Neural cell (in vitro differentiated cells): ENCODE results near the gene WDR20. TPM values are rescaled to one million over a fixed set of nuclear protein-coding genes. Genes with fewer than 3 reads are reported as not detected.
"Not testable (repeated sequence)": the region's sequence is repeated elsewhere in the genome, so short reads cannot be mapped to it uniquely, and the experiment has no call there.

Experiments used
- H2AFZ ChIP-seq: fragments of 200-600, 300-800 bp; sonication (generic), shearing (Covaris generic); 2 replicates; pipeline ENCODE4 v1.6.0; 2014; ENCODE audit warnings: low read depth, mild to moderate bottlenecking, antibody characterized with exemption, low read length, moderate library complexity
- H3F3A ChIP-seq: fragments of 200-600 bp; shearing (Covaris generic); 2 replicates; pipeline ENCODE4 v1.6.1; 2016; ENCODE audit warnings: mild to moderate bottlenecking, moderate library complexity, mixed read lengths, antibody characterized with exemption, low read length; ENCODE audit not compliant: insufficient read depth, poor library complexity, severe bottlenecking
- H3K27ac ChIP-seq: fragments of 200-600, 300-800 bp; sonication (generic), shearing (Covaris generic); 2 replicates; pipeline ENCODE4 v1.5.1; 2014; ENCODE audit warnings: mild to moderate bottlenecking, low read length, moderate library complexity
- H3K27me3 ChIP-seq: fragments of 300-800, 200-600 bp; sonication (generic), shearing (Covaris generic); 2 replicates; pipeline ENCODE4 v1.6.0; 2014; ENCODE audit warnings: mild to moderate bottlenecking, low read depth, low read length, moderate library complexity; ENCODE audit not compliant: insufficient read depth
- H3K36me3 ChIP-seq: fragments of 300-800, 200-600 bp; sonication (generic), shearing (Covaris generic); 2 replicates; pipeline ENCODE4 v1.5.1; 2014; ENCODE audit warnings: mild to moderate bottlenecking, antibody characterized with exemption, low read length, moderate library complexity; ENCODE audit not compliant: insufficient read depth
- H3K4me2 ChIP-seq: fragments of 300-800, 200-600 bp; sonication (generic), shearing (Covaris generic); 2 replicates; pipeline ENCODE4 v1.6.0; 2014; ENCODE audit warnings: mild to moderate bottlenecking, low read length
- H3K4me3 ChIP-seq: fragments of 300-800, 200-600 bp; sonication (generic), shearing (Covaris generic); 2 replicates; pipeline ENCODE4 v1.5.1; 2014; ENCODE audit warnings: mild to moderate bottlenecking, low read length, moderate library complexity
- H3K79me2 ChIP-seq: fragments of 200-600 bp; shearing (Covaris generic); replicated peaks from 2 replicates; pipeline ENCODE4 v1.6.0; 2014; ENCODE audit warnings: mild to moderate bottlenecking, low read length, moderate library complexity; ENCODE audit not compliant: insufficient read depth
- H3K9ac ChIP-seq: fragments of 300-800, 200-600 bp; sonication (generic), shearing (Covaris generic); 2 replicates; pipeline ENCODE4 v1.6.1; 2016; ENCODE audit warnings: mild to moderate bottlenecking, low read length, mixed read lengths
- H3K9me2 ChIP-seq: fragments of 200-600 bp; shearing (Covaris generic); 2 replicates; pipeline ENCODE4 v1.6.1; 2016; ENCODE audit warnings: mild to moderate bottlenecking, low read length, mixed read lengths; ENCODE audit not compliant: insufficient read depth
- H3K9me3 ChIP-seq: fragments of 200-600, 300-800 bp; sonication (generic), shearing (Covaris generic); 2 replicates; pipeline ENCODE4 v1.6.1; 2016; ENCODE audit warnings: mild to moderate bottlenecking, mixed run types, low read length, moderate library complexity, mixed read lengths
- H4K20me1 ChIP-seq: fragments of 200-600 bp; shearing (Covaris generic); 2 replicates; pipeline ENCODE4 v1.6.1; 2016; ENCODE audit warnings: mild to moderate bottlenecking, mixed run types; ENCODE audit not compliant: insufficient read depth
- EP300 ChIP-seq: fragments of 450-650 bp; conservative IDR thresholded peaks from 2 replicates; pipeline ENCODE4 v1.6.1; 2014; ENCODE audit warnings: antibody characterized with exemption, mild to moderate bottlenecking, moderate library complexity; ENCODE audit not compliant: poor library complexity, severe bottlenecking
- EZH2 ChIP-seq: fragments of 200-600, 300-800 bp; shearing (Covaris generic), sonication (generic); IDR thresholded peaks from 2 replicates; pipeline ENCODE4 v1.6.1; 2014; ENCODE audit warnings: antibody characterized with exemption, low read length, borderline replicate concordance, mild to moderate bottlenecking; ENCODE audit not compliant: insufficient read depth, poor library complexity, severe bottlenecking
- MXI1 ChIP-seq: fragments of 450-650 bp; conservative IDR thresholded peaks from 2 replicates; pipeline ENCODE4 v1.6.1; 2014; ENCODE audit warnings: antibody characterized with exemption, mild to moderate bottlenecking; ENCODE audit not compliant: poor library complexity, severe bottlenecking
- POLR2AphosphoS5 ChIP-seq: IDR thresholded peaks from 2 replicates; pipeline ENCODE4 v1.6.1; 2012
- RAD21 ChIP-seq: fragments of 450-650 bp; conservative IDR thresholded peaks from 2 replicates; pipeline ENCODE4 v1.6.1; 2014; ENCODE audit warnings: antibody characterized with exemption, mild to moderate bottlenecking, moderate library complexity
- SMC3 ChIP-seq: fragments of 450-650 bp; conservative IDR thresholded peaks from 2 replicates; pipeline ENCODE4 v1.6.1; 2014; ENCODE audit warnings: antibody characterized with exemption, mild to moderate bottlenecking, moderate library complexity; ENCODE audit not compliant: poor library complexity
- TAF1 ChIP-seq: IDR thresholded peaks from 2 replicates; pipeline ENCODE4 v1.6.1; 2012; ENCODE audit warnings: low read depth
- polyA plus RNA-seq: library from polyadenylated mRNA; depleted of rRNA; stranded (reverse); fragments of >200 nt; gene quantifications from 2 replicates; pipeline ENCODE4 v1.2.3, GENCODE V29; 2014
- TF ChIP-seq, protein P1 (sequence below): IDR thresholded peaks from 2 replicates; pipeline ENCODE4 v1.6.1; 2012; ENCODE audit warnings: borderline replicate concordance
- TF ChIP-seq, protein P2 (sequence below): fragments of 450-650 bp; IDR thresholded peaks from 2 replicates; pipeline ENCODE4 v1.5.1; 2014; ENCODE audit warnings: antibody characterized with exemption, mild to moderate bottlenecking, moderate library complexity; ENCODE audit not compliant: poor library complexity, severe bottlenecking

WDR20 gene
- polyA plus RNA-seq, 1 donor from 2014 or later: 28.6 TPM

DNA sequence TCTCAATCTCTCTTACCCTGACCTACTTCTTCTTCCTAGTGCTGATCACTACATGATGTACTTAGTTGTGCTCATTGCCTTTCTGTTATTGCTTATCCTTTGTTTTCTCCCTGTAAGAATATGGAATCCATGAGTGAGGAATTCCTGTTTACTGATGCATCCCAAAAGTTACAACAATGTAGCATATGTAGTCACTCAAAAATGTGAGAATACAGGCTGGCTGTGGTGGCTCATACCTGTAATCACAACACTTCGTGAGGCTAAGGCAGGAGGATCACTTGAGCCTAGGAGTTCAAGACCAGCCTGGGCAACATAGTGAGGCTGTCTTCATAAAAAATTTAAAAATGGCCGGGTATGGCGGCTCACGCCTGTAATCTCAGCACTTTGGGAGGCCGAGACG is 8.0 kb upstream of the WDR20 start:
- H3K4me3 ChIP-seq: no peak overlapping the region
- no peak for TF ChIP-seq RAD21
- TF ChIP-seq, protein P1, sequence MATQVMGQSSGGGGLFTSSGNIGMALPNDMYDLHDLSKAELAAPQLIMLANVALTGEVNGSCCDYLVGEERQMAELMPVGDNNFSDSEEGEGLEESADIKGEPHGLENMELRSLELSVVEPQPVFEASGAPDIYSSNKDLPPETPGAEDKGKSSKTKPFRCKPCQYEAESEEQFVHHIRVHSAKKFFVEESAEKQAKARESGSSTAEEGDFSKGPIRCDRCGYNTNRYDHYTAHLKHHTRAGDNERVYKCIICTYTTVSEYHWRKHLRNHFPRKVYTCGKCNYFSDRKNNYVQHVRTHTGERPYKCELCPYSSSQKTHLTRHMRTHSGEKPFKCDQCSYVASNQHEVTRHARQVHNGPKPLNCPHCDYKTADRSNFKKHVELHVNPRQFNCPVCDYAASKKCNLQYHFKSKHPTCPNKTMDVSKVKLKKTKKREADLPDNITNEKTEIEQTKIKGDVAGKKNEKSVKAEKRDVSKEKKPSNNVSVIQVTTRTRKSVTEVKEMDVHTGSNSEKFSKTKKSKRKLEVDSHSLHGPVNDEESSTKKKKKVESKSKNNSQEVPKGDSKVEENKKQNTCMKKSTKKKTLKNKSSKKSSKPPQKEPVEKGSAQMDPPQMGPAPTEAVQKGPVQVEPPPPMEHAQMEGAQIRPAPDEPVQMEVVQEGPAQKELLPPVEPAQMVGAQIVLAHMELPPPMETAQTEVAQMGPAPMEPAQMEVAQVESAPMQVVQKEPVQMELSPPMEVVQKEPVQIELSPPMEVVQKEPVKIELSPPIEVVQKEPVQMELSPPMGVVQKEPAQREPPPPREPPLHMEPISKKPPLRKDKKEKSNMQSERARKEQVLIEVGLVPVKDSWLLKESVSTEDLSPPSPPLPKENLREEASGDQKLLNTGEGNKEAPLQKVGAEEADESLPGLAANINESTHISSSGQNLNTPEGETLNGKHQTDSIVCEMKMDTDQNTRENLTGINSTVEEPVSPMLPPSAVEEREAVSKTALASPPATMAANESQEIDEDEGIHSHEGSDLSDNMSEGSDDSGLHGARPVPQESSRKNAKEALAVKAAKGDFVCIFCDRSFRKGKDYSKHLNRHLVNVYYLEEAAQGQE: no peak
- TF ChIP-seq POLR2AphosphoS5: no peak
- TF ChIP-seq, protein P2, sequence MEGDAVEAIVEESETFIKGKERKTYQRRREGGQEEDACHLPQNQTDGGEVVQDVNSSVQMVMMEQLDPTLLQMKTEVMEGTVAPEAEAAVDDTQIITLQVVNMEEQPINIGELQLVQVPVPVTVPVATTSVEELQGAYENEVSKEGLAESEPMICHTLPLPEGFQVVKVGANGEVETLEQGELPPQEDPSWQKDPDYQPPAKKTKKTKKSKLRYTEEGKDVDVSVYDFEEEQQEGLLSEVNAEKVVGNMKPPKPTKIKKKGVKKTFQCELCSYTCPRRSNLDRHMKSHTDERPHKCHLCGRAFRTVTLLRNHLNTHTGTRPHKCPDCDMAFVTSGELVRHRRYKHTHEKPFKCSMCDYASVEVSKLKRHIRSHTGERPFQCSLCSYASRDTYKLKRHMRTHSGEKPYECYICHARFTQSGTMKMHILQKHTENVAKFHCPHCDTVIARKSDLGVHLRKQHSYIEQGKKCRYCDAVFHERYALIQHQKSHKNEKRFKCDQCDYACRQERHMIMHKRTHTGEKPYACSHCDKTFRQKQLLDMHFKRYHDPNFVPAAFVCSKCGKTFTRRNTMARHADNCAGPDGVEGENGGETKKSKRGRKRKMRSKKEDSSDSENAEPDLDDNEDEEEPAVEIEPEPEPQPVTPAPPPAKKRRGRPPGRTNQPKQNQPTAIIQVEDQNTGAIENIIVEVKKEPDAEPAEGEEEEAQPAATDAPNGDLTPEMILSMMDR: no peak
- no peak for TF ChIP-seq TAF1
- TF ChIP-seq SMC3: no peak
- TF ChIP-seq EP300: no peak
- no peak for TF ChIP-seq MXI1
- TF ChIP-seq EZH2: no peak

GRCh38 chr14:102134021-102134420 is 5.7 kb upstream of the WDR20 start:
- H3K27ac ChIP-seq, H3K9ac ChIP-seq, H4K20me1 ChIP-seq, H3K9me2 ChIP-seq, H3K27me3 ChIP-seq, H2AFZ ChIP-seq, H3K36me3 ChIP-seq, H3K9me3 ChIP-seq, H3K4me3 ChIP-seq, H3K4me2 ChIP-seq, H3K79me2 ChIP-seq, H3F3A ChIP-seq: not testable (repeated sequence)

More for the DNA sequence above, 8.0 kb upstream of the WDR20 start:
- Histone ChIP-seq H3K27me3 (no peaks in the 10 kb centered on the region), H3K9ac (no peak overlapping the region), H3K9me3 (no peaks in the 10 kb centered on the region), H3K9me2 (no peaks in the 10 kb centered on the region), H2AFZ (no peak overlapping the region), H3K4me2 (no peak overlapping the region), H3K36me3 (no peaks in the 10 kb centered on the region), H4K20me1 (no peaks in the 10 kb centered on the region), H3K79me2 (no peaks in the 10 kb centered on the region), H3F3A (no peaks in the 10 kb centered on the region), H3K27ac (no peak overlapping the region)

DNA sequence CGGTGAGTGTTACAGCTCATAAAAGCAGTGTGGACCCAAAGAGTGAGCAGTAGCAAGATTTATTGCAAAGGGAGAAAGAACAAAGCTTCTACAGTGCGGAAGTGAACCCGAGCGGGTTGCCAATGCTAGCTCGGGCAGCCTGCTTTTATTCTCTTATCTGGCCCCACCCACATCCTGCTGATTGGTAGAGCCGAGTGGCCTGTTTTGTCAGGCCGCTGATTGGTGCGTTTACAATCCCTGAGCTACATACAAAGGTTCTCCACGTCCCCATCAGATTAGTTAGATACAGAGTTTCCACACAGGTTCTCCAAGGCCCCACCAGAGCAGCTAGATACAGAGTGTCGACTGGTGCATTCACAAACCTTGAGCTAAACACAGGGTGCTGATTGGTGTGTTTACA is 5.0 kb upstream of the WDR20 start:
- not testable (repeated sequence) for H4K20me1 ChIP-seq, H3K79me2 ChIP-seq, H3F3A ChIP-seq, H3K9ac ChIP-seq, H3K4me3 ChIP-seq, H3K4me2 ChIP-seq, H3K36me3 ChIP-seq, H3K27me3 ChIP-seq, H3K9me3 ChIP-seq, H3K9me2 ChIP-seq, H3K27ac ChIP-seq, H2AFZ ChIP-seq

DNA sequence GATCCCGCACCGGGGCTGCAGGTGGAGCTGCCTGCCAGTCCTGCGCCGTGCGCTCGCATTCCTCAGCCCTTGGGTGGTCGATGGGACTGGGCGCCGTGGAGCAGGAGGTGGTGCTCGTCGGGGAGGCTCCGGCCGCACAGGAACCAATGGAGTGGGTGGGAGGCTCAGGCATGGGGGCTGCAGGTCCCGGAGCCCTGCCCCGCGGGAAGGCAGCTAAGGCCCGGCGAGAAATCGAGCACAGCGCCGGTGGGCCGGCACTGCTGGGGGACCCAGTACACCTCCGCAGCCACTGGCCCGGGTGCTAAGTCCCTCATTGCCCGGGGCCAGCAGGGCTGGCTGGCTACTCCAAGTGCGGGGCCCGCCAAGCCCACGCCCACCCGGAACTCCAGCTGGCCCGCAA is 4.2 kb upstream of the WDR20 start:
- H3K9me3 ChIP-seq, H3K79me2 ChIP-seq, H2AFZ ChIP-seq, H3K9me2 ChIP-seq, H3K4me2 ChIP-seq, H4K20me1 ChIP-seq, H3K27me3 ChIP-seq, H3K36me3 ChIP-seq, H3K4me3 ChIP-seq, H3K27ac ChIP-seq, H3F3A ChIP-seq, H3K9ac ChIP-seq: not testable (repeated sequence)
